Sigmoid colon (tissue), 7 donors: ENCODE data around the gene IL31RA. TPM values are rescaled to one million over a fixed set of nuclear protein-coding genes. Genes with fewer than 3 reads are reported as not detected.

Experiments used
- DNase-seq: peaks from one replicate; pipeline ENCODE4 v3.0.0-alpha.2; 2019
- H3K27ac ChIP-seq, 4 donors: fragments of 200-600 bp; sonication (generic); one replicate each; pipeline ENCODE4 v1.5.1; 2016 to 2019; ENCODE audit warnings: mild to moderate bottlenecking in 1 of 4
- H3K27me3 ChIP-seq, 3 donors: fragments of 200-600 bp; sonication (generic); one replicate each; pipeline ENCODE4 v1.5.1; 2019; ENCODE audit warnings: mild to moderate bottlenecking in 1 of 3
- H3K36me3 ChIP-seq, 4 donors: fragments of 200-600 bp; sonication (generic); one replicate each; pipeline ENCODE4 v1.5.1; 2016 to 2019
- H3K4me1 ChIP-seq, 4 donors: fragments of 200-600 bp; sonication (generic); one replicate each; pipeline ENCODE4 v1.5.1; 2017 to 2019
- H3K4me3 ChIP-seq, 4 donors: fragments of 200-600 bp; sonication (generic); one replicate each; pipeline ENCODE4 v1.5.1; 2017 to 2019; ENCODE audit warnings: mild to moderate bottlenecking in 2 of 4, moderate library complexity in 1 of 4
- H3K9me3 ChIP-seq, 4 donors: fragments of 200-600 bp in 3 of 4; sonication (generic) in 3 of 4; one replicate each; pipeline versions ENCODE4 v1.5.1 to v1.6.1; 2013 to 2019
- CTCF ChIP-seq, 4 experiments: fragments of 450-650 bp in 3 of 4; fragments of 200-600 bp in 1 of 4; IDR thresholded peaks; one replicate each; pipeline ENCODE4 v1.5.1; 2016 to 2019; ENCODE audit warnings: antibody characterized with exemption in 4 of 4, mild to moderate bottlenecking in 3 of 4, moderate library complexity in 2 of 4
- EP300 ChIP-seq, 4 donors: sonication (generic); formaldehyde crosslinking; IDR thresholded peaks; one replicate each; pipeline ENCODE4 v1.6.1; 2017; ENCODE audit warnings: antibody characterized with exemption in 4 of 4
- POLR2A ChIP-seq, 2 donors: fragments of 450-650 bp; IDR thresholded peaks; one replicate each; pipeline ENCODE4 v1.6.1; 2016; ENCODE audit warnings: antibody characterized with exemption in 2 of 2, mild to moderate bottlenecking in 2 of 2, moderate library complexity in 2 of 2
- POLR2AphosphoS5 ChIP-seq, 4 donors: sonication (generic); formaldehyde crosslinking; IDR thresholded peaks; one replicate each; pipeline ENCODE4 v1.6.1; 2017; ENCODE audit warnings: antibody characterized with exemption in 4 of 4
- WGBS, 2 donors: extraction: QIAGEN DNeasy Blood & Tissue Kit; methylation state at CpG; one replicate each; pipeline ENCODE4 v1.1.7; 2013; 5-methylcytosine and 5-hydroxymethylcytosine counted together
- intact Hi-C: fragments of 100-400 bp; cut with DNase I; formaldehyde crosslinking; loops from one replicate; pipeline ENCODE4 v1.15.1; 2023
- polyA plus RNA-seq, 3 donors: library from polyadenylated mRNA; stranded (reverse); fragments of 200-250 nt; gene quantifications; one replicate each; pipeline ENCODE4 v1.2.3, GENCODE V29; 2013
- total RNA-seq, 4 donors: library from RNA; depleted of rRNA; stranded (reverse); fragments of >200 nt; gene quantifications; one replicate each; pipeline ENCODE4 v1.1.0, GENCODE V29; 2016
- donor health status: healthy with polysubstance abuse.
- donor health status: Bipolar disorder and iron deficiency.
- donor health status: healthy.

Gene IL31RA
- total and polyA plus RNA-seq, 7 donors: 0.09 to 3.3 (median 1.5) TPM; not detected in 3

- Histone ChIP-seq H3K27me3 (no peaks in the 10 kb centered on the region), H3K4me3 (no peak overlapping the region), H3K27ac (no peak overlapping the region), H3K9me3 (no peaks in the 10 kb centered on the region), H3K36me3 (no peaks in the 10 kb centered on the region), H3K4me1 (peaks cover 0 to 7% (median 0%) of the 10 kb centered on the region in 4 donors)
- no peak for TF ChIP-seq EP300 (IDR thresholded peaks at IDR 0.05)
- TF ChIP-seq POLR2A (IDR thresholded peaks at IDR 0.05): no peak
- no peak for TF ChIP-seq CTCF (IDR thresholded peaks at IDR 0.05)
- TF ChIP-seq POLR2AphosphoS5 (IDR thresholded peaks at IDR 0.05): no peak
- no peak for DNase-seq
- 78 to 85% methylated on average over 9 of the region's 9 CpGs for WGBS, 2 donors
- intact Hi-C loops: no loop called here
Measured at GRCh38 chr5:55864606-55865541, 13.7 kb downstream of the IL31RA start.

GRCh38 chr5:55865831-55866230, 14.7 kb downstream of the IL31RA start:
- TF ChIP-seq EP300 (IDR thresholded peaks at IDR 0.05) (no peak), POLR2A (IDR thresholded peaks at IDR 0.05) (no peak), CTCF (IDR thresholded peaks at IDR 0.05) (no peak), POLR2AphosphoS5 (IDR thresholded peaks at IDR 0.05) (no peak)
- intact Hi-C loops: no loop called here

GRCh38 chr5:55866485-55866884, 15.3 kb downstream of the IL31RA start:
- no peak for DNase-seq
- WGBS, 2 donors: 95 to 96% methylated on average over 8 of the region's 8 CpGs
- Histone ChIP-seq H3K4me3 (no peak overlapping the region), H3K4me1 (peaks cover 0 to 7% (median 0%) of the 10 kb centered on the region in 4 donors), H3K27me3 (no peaks in the 10 kb centered on the region), H3K36me3 (no peaks in the 10 kb centered on the region), H3K27ac (no peak overlapping the region), H3K9me3 (no peaks in the 10 kb centered on the region)
- intact Hi-C loops: no loop called here
- TF ChIP-seq EP300 (IDR thresholded peaks at IDR 0.05) (no peak), POLR2A (IDR thresholded peaks at IDR 0.05) (no peak), CTCF (IDR thresholded peaks at IDR 0.05) (no peak), POLR2AphosphoS5 (IDR thresholded peaks at IDR 0.05) (no peak)

More at GRCh38 chr5:55865831-55866230, 14.7 kb downstream of the IL31RA start:
- no peaks in the 10 kb centered on the region for H3K27me3 ChIP-seq
- H3K4me1 ChIP-seq: peaks cover 0 to 7% (median 0%) of the 10 kb centered on the region in 4 donors
- no peak overlapping the region for H3K4me3 ChIP-seq
- WGBS, 2 donors: 86 to 91% methylated on average over 3 of the region's 3 CpGs
- no peak overlapping the region for H3K27ac ChIP-seq
- H3K9me3 ChIP-seq: no peaks in the 10 kb centered on the region
- DNase-seq: no peak
- no peaks in the 10 kb centered on the region for H3K36me3 ChIP-seq

- Histone ChIP-seq H3K9me3 (no peaks in the 10 kb centered on the region), H3K4me3 (no peak overlapping the region), H3K27ac (no peak overlapping the region), H3K27me3 (no peaks in the 10 kb centered on the region), H3K36me3 (no peaks in the 10 kb centered on the region), H3K4me1 (peaks cover 0 to 7% (median 0%) of the 10 kb centered on the region in 4 donors)
- 46 to 78% methylated on average over 4 to 5 of the region's 5 CpGs for WGBS, 2 donors
- DNase-seq: no peak
- no peak for TF ChIP-seq POLR2AphosphoS5 (IDR thresholded peaks at IDR 0.05)
- TF ChIP-seq EP300 (IDR thresholded peaks at IDR 0.05): no peak
- no peak for TF ChIP-seq CTCF (IDR thresholded peaks at IDR 0.05)
- no peak for TF ChIP-seq POLR2A (IDR thresholded peaks at IDR 0.05)
- intact Hi-C loops: no loop called here
Measured at GRCh38 chr5:55866934-55867333, 15.8 kb downstream of the IL31RA start.
